Left kidney (tissue), 2 donors: ENCODE measurements around the gene ID2. TPM values are rescaled to one million over a fixed set of nuclear protein-coding genes. Genes with fewer than 3 reads are reported as not detected.
"Not testable (repeated sequence)": the region's sequence is repeated elsewhere in the genome, so short reads cannot be mapped to it uniquely, and the experiment has no call there.

ENCODE experiments used
- DNase-seq: peaks from one replicate; pipeline ENCODE4 v3.0.0-alpha.2; 2013
- polyA plus RNA-seq: library from polyadenylated mRNA; unstranded; fragments of 120-200 nt; gene quantifications from one replicate; pipeline ENCODE4 v1.2.1, GENCODE V29; 2013; ENCODE audit not compliant: insufficient read length

Gene ID2
- polyA plus RNA-seq, 1 donor: 306 TPM

- no peak for DNase-seq
These were observed 46.6 kb downstream of the ID2 start for GRCh38 chr2:8728305-8729015.

- not testable (repeated sequence) for DNase-seq
These were observed 47.2 kb downstream of the ID2 start for GRCh38 chr2:8729101-8729500.

- DNase-seq: no peak
These were observed 48.1 kb downstream of the ID2 start for GRCh38 chr2:8729939-8730338.

- no peak for DNase-seq
These were observed 50.7 kb downstream of the ID2 start for GRCh38 chr2:8732601-8733000.

Other genes with a start within 250 kb of the ID2 start
- gene KIDINS220, start 155.6 kb downstream of the ID2 start, polyA plus RNA-seq: 108 TPM